HG02610 (cell line): ENCODE results near the gene HAUS3.
"Not testable (repeated sequence)": the region's sequence is repeated elsewhere in the genome, so short reads cannot be mapped to it uniquely, and the experiment has no call there.

Experiments
- ATAC-seq: cut with Tn5 transposase; IDR thresholded peaks from one replicate; pipeline ENCODE4 v1.9.1; 2021; ENCODE audit warnings: mild to moderate bottlenecking, moderate library complexity; ENCODE audit not compliant: unreplicated experiment

HAUS3 gene

GRCh38 chr4:2276581-2277325 is 34.8 kb upstream of the HAUS3 start:
- ATAC-seq: no peak

GRCh38 chr4:2275546-2276251 is 33.8 kb upstream of the HAUS3 start:
- ATAC-seq: no peak

DNA sequence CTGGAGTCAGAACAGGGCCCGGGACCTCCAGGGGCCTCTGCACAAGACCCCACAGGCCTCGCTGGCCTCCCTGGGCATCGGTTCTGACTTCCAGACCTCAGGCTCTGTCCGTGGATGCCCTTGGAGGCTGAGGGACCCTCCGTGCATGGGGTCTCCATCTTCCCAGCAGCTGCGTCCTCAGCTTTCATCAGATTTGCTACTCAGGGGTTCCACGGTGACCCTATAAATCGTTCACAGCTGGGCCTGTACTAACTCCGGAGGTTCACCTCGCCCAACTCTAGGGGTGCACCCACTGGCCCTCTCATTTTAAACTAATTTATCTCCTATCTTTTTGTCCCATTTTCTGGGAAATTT is 33.1 kb upstream of the HAUS3 start:
- not testable (repeated sequence) for ATAC-seq

GRCh38 chr4:2274320-2275043 is 32.6 kb upstream of the HAUS3 start:
- ATAC-seq: no peak

- no peak for ATAC-seq
Measured at GRCh38 chr4:2273657-2274319, 31.9 kb upstream of the HAUS3 start.

DNA sequence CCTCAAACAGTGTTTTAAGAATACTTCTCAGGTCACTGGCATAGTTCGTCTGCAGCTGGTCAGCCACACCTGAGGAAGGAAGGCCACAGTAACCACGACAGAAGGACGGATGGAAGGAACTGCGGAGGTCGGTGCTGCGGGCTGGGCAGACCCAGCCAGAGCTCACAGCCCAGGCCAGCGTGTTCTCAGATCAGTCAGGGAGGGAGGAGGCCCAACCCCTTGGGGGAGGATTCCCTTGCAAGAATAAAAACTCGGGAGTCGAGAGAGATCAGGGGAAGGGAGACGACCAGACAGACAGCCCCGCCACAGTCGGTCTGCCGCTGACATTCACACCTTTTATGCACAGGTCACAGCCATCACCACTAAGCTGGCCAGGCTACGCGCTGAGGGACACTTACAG is 31.3 kb upstream of the HAUS3 start:
- no peak for ATAC-seq

DNA sequence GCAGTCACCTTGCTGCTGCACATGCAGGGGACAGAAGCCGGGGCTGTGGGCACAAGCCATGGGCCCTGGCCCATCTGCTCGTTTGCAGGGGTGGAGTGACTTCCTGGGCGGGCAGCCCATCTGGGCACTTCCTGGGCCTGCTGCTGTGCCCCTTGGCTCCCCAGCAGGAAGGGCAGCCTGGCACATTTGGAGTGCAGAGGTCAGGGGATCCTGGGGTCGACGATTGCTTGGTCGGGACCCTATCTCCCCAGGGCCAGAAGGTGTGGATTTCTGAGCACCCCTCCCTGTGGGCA is 30.9 kb upstream of the HAUS3 start:
- no peak for ATAC-seq

- ATAC-seq: no peak
Measured at GRCh38 chr4:2272026-2272827, 30.3 kb upstream of the HAUS3 start.

- ATAC-seq: no peak
Measured at GRCh38 chr4:2271279-2272025, 29.5 kb upstream of the HAUS3 start.

- no peak for ATAC-seq
Measured at GRCh38 chr4:2270341-2271165, 28.6 kb upstream of the HAUS3 start.

- ATAC-seq: no peak
Measured at GRCh38 chr4:2269618-2270163, 27.8 kb upstream of the HAUS3 start.

DNA sequence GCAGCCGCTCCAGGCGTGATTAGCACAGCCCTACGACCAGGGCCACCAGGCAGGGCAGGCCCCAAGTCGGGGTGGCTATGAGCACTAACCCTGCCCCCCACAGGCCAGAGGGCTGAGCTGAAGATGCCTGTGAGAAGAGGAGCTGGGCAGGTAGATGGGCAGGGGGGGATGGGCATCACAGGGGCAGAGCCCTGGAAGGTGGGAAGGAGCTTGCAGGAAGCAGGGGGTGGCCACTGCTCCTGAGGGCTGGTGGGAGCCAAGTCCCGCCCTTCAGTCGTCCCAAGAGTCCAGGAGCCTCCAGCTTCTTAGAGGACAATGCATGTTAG is 27.2 kb upstream of the HAUS3 start:
- ATAC-seq: no peak

DNA sequence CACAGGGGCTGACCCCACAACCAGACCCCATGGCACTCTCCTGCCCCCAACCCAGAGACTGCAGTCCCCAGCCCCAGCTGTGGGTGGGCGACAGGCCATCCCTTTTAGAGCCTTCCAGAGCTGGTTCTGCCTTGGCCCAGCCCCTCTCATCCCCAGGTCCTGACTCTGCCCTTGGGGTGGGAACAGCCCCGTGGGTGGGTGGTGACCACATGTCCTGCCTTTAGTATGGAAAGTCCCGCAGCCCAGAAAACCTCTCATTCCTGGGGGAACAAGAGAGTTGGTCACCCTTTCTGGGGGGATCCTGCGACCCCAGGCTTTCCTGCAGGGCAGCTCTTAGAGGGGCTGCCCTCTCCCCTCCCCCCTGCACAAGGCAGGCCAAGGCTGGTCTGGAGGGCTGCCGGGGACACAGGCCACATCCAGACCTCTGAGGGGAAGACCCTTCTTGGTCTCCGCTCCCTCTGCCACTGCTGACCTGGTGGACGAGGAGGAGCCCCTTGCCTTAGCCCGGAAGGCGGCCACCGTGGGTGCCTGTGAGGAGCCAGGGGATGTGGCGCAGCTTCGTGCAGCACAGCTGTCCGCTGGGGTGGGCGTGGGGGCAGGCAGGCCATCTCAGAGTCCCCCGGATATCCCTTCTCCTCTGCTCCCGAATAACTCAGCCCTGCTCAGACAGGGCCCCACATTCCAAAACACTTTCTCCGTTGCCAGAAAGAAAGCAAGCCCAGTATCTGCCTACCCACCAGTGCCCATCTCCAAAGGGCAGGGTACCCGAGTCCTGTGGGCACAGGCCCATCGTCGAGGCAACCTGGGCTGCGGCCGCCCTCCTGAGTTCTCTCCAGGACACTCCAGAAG is 26.7 kb upstream of the HAUS3 start:
- no peak for ATAC-seq

GRCh38 chr4:2267841-2268240 is 25.9 kb upstream of the HAUS3 start:
- no peak for ATAC-seq

DNA sequence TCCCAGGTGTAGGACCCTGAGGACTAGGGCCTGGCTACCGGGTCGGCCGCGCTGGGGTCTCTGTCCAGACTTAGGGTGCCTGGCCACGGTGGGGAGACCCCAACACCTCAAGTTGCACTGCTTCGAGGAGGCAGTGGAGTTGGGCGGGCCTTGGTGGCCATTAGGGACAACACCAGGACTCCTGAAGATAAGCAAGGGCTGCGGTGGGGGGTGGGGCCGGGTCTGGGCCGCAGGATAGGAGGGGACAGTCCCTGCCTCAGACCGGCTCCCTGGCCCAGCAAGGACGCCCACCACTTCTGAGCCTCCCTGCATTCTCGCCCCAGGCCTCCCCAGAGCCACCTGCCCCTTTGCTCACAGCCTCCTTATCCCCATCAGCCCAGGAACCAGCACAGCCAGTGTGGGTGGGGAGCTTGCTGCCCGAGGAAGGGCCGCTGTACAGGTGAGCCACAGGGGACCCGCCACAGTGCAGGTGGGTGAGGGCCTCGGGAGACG is 25.4 kb upstream of the HAUS3 start:
- ATAC-seq: no peak

DNA sequence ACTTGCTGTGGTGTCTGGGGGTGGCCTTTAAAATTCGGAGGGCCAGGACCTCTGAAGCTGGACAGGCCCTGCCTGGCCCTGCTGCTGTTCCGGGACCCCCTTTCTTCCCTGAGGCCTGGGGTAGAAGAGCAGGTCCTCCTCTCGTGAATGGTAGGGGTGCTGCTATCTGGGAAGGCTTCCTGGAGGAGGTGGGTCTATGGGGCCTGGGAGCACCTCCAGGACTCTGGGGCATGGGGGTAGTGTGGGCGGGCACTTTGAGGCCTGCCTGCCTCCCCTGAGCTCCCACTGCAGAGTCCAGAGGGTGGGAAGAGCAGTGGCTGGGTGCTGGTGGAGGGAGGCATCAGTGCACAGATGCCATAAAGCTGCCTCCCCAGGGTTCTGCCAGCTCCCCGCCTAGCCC is 24.9 kb upstream of the HAUS3 start:
- no peak for ATAC-seq

GRCh38 chr4:2266181-2266580 is 24.3 kb upstream of the HAUS3 start:
- ATAC-seq: no peak
